ENCODE measurements around the gene SNX18. TPM values are rescaled to one million over a fixed set of nuclear protein-coding genes. Genes with fewer than 3 reads are reported as not detected.

SNX18 gene, protein sequence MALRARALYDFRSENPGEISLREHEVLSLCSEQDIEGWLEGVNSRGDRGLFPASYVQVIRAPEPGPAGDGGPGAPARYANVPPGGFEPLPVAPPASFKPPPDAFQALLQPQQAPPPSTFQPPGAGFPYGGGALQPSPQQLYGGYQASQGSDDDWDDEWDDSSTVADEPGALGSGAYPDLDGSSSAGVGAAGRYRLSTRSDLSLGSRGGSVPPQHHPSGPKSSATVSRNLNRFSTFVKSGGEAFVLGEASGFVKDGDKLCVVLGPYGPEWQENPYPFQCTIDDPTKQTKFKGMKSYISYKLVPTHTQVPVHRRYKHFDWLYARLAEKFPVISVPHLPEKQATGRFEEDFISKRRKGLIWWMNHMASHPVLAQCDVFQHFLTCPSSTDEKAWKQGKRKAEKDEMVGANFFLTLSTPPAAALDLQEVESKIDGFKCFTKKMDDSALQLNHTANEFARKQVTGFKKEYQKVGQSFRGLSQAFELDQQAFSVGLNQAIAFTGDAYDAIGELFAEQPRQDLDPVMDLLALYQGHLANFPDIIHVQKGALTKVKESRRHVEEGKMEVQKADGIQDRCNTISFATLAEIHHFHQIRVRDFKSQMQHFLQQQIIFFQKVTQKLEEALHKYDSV
- total RNA-seq = 10 to 100 TPM; 32.2 to 39.2 TPM
- 10 to 100 TPM; 15.3 to 23.1 (median 19.3) TPM for polyA plus RNA-seq (ENCODE audit: insufficient read length in 6 of 6)
- long read RNA-seq, donor 1, full-length matches to known transcripts = 33 of 50 reads
- long read RNA-seq, donor 1, partial matches to known transcripts = 17 of 50 reads
- long read RNA-seq, donor 1, other reads (novel, unspliced or antisense) = 0 of 50 reads
- long read RNA-seq, donor 2, full-length matches to known transcripts = 26 of 26 reads
- long read RNA-seq, donor 2, partial matches to known transcripts = 0 of 26 reads
- long read RNA-seq, donor 2, other reads (novel, unspliced or antisense) = 0 of 26 reads
- long read RNA-seq, donor 3, full-length matches to known transcripts = 15 of 15 reads
- long read RNA-seq, donor 3, partial matches to known transcripts = 0 of 15 reads
- long read RNA-seq, donor 3, other reads (novel, unspliced or antisense) = 0 of 15 reads
- long read RNA-seq, donor 4, full-length matches to known transcripts = 1 of 2 reads
- long read RNA-seq, donor 4, partial matches to known transcripts = 0 of 2 reads
- long read RNA-seq, donor 4, other reads (novel, unspliced or antisense) = 1 of 2 reads
- long read RNA-seq, donor 5, full-length matches to known transcripts = 11 of 11 reads
- long read RNA-seq, donor 5, partial matches to known transcripts = 0 of 11 reads
- long read RNA-seq, donor 5, other reads (novel, unspliced or antisense) = 0 of 11 reads
- long read RNA-seq, donor 6, full-length matches to known transcripts = 11 of 11 reads
- long read RNA-seq, donor 6, partial matches to known transcripts = 0 of 11 reads
- long read RNA-seq, donor 6, other reads (novel, unspliced or antisense) = 0 of 11 reads
- long read RNA-seq, donor 7 = 0 reads
- long read RNA-seq, donor 8, full-length matches to known transcripts = 22 of 22 reads
- long read RNA-seq, donor 8, partial matches to known transcripts = 0 of 22 reads
- long read RNA-seq, donor 8, other reads (novel, unspliced or antisense) = 0 of 22 reads
- long read RNA-seq, donor 9 = 0 reads
- long read RNA-seq, donor 10, full-length matches to known transcripts = 2 of 2 reads
- long read RNA-seq, donor 10, partial matches to known transcripts = 0 of 2 reads
- long read RNA-seq, donor 10, other reads (novel, unspliced or antisense) = 0 of 2 reads
- long read RNA-seq, donor 11, full-length matches to known transcripts = 15 of 33 reads
- long read RNA-seq, donor 11, partial matches to known transcripts = 18 of 33 reads
- long read RNA-seq, donor 11, other reads (novel, unspliced or antisense) = 0 of 33 reads
- long read RNA-seq, donor 12, full-length matches to known transcripts = 11 of 11 reads
- long read RNA-seq, donor 12, partial matches to known transcripts = 0 of 11 reads
- long read RNA-seq, donor 12, other reads (novel, unspliced or antisense) = 0 of 11 reads

DNA sequence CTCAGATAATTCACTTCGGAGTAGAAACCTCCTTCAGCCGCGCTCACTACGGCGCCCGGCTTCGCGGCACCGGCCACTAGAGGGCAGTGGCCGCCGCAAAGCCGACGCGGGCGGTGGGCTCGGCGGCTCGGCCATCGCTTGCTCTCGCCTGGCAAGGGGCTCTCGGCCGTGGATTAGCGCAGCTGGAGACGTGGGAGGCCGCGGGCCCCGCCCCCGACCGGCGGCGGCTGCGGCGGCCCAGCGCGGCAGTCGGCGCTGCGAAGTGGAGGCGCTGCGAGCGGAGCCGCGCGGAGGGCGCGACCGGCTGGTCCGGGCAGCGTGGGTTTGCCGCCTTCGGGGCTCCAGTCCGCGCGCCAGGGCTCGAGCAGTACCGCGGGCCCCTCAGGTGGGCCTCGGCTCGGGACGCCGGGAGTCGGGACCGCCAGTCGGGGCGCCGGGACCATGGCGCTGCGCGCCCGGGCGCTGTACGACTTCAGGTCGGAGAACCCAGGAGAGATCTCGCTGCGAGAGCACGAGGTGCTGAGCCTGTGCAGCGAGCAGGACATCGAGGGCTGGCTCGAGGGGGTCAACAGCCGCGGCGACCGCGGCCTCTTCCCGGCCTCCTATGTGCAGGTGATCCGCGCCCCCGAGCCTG is at the start of gene SNX18:
Gene SNX18, plus strand, starts transcription at position 248 of the 634 bp plus-strand sequence. Its CDS starts 194 bp downstream, at position 442.
- peak; percentile 89 to 99 (median 94) for DNase-seq
- peaks cover 25 to 39% of the 10 kb centered on the region in 2 donors for H3K4me1 ChIP-seq
- H3K27ac ChIP-seq = peak within 1 kb of the TSS; percentile 97
- no peaks in the 10 kb centered on the region for H3K9me3 ChIP-seq
- ATAC-seq = peak; percentile 94
- no peaks in the 10 kb centered on the region for H3K27me3 ChIP-seq
- TF ChIP-seq, protein P1, sequence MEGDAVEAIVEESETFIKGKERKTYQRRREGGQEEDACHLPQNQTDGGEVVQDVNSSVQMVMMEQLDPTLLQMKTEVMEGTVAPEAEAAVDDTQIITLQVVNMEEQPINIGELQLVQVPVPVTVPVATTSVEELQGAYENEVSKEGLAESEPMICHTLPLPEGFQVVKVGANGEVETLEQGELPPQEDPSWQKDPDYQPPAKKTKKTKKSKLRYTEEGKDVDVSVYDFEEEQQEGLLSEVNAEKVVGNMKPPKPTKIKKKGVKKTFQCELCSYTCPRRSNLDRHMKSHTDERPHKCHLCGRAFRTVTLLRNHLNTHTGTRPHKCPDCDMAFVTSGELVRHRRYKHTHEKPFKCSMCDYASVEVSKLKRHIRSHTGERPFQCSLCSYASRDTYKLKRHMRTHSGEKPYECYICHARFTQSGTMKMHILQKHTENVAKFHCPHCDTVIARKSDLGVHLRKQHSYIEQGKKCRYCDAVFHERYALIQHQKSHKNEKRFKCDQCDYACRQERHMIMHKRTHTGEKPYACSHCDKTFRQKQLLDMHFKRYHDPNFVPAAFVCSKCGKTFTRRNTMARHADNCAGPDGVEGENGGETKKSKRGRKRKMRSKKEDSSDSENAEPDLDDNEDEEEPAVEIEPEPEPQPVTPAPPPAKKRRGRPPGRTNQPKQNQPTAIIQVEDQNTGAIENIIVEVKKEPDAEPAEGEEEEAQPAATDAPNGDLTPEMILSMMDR (IDR thresholded peaks at IDR 0.05) = peak; percentile 97
- intact Hi-C loops (cut with DNase I) = loop anchor here (5.0 to 10.0 kb wide), 3 partner anchors 325 to 350 kb away; no protein-coding TSS in a partner anchor
- H3K4me3 ChIP-seq = peak within 1 kb of the TSS; percentile 95 to 97
- H3K36me3 ChIP-seq = peaks cover 0 to 5% of the 10 kb centered on the region in 2 donors

DNA sequence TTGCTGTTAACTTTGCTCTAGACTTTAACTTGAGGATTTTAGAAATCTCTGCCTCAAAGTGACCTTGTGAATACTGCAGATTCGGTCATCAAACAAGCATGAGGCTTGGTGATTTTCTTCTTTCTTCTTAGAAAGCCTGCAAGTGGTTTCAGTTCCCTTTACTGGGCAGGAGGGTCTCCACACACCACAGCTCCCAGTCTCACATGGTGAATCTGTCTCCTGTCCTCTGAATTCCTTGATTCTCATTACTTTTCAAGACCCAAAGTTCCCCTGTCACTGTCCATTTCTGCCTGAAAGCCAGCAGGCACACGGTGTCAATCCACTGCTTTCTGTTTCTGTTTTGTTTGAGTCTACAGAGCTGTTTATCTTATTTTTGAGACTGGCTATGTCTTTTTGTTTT is 47.9 kb upstream of the SNX18 start:
- Histone ChIP-seq H3K4me3 (no peak overlapping the region), H3K27ac (peak overlapping the region in 1 of 2 donors; percentile 22)

DNA sequence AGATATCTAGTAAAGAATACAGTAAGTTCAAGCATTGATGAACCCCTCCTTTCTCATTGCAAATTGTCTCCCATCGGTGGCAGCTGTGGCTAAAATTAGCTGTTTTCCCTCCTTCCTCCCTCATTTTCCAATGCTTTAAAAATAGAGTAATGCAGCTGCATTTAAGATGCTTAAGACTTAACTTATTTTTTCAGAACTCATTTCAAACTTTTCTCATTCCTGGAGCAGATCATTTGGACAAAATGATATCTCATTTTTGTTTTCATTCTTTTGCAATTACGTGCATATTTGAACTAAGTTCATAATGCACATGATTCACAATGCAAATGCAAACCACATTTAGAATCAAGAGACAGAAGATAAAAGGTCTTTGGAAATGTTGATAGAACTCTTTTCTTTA is 47.4 kb upstream of the SNX18 start:
- peaks cover 0 to 4% of the 10 kb centered on the region in 2 donors for H3K4me1 ChIP-seq
- peaks cover 0 to 3% of the 10 kb centered on the region in 2 donors for H3K9me3 ChIP-seq
- H3K4me3 ChIP-seq = no peak overlapping the region
- H3K27ac ChIP-seq = peak overlapping the region in 1 of 2 donors; percentile 22
- ATAC-seq = no peak
- intact Hi-C loops (cut with DNase I) = no loop called here
- no peak for DNase-seq
- TF ChIP-seq, protein P1 (IDR thresholded peaks at IDR 0.05) = no peak
- no peaks in the 10 kb centered on the region for H3K36me3 ChIP-seq
- H3K27me3 ChIP-seq = no peaks in the 10 kb centered on the region

More for the DNA sequence above, 47.9 kb upstream of the SNX18 start:
- Histone ChIP-seq H3K27me3 (no peaks in the 10 kb centered on the region), H3K9me3 (peaks cover 0 to 3% of the 10 kb centered on the region in 2 donors), H3K4me1 (peaks cover 0 to 4% of the 10 kb centered on the region in 2 donors), H3K36me3 (no peaks in the 10 kb centered on the region)
- TF ChIP-seq, protein P1 (IDR thresholded peaks at IDR 0.05) = no peak
- intact Hi-C loops (cut with DNase I) = no loop called here
- no peak for ATAC-seq
- no peak for DNase-seq

Measured in left lung (tissue), 14 donors.